Left ventricle myocardium inferior (tissue), 1 donor: ENCODE results near the gene TGFB1I1. TPM values are rescaled to one million over a fixed set of nuclear protein-coding genes. Genes with fewer than 3 reads are reported as not detected.
A peak's percentile ranks its signal among the peaks of the same experiment; 100 is the strongest.

Experiments used
- DNase-seq: peaks from one replicate; pipeline ENCODE4 v3.0.0-alpha.2; 2020
- H3K27ac ChIP-seq: fragments of 200-600 bp; replicated peaks from 2 replicates; pipeline ENCODE4 v1.8.0; 2021
- H3K27me3 ChIP-seq: fragments of 200-600 bp; 2 replicates; pipeline ENCODE4 v1.8.0; 2021; ENCODE audit warnings: low read depth
- H3K36me3 ChIP-seq: fragments of 200-600 bp; 2 replicates; pipeline ENCODE4 v1.8.0; 2021
- H3K4me1 ChIP-seq: fragments of 200-600 bp; 2 replicates; pipeline ENCODE4 v1.8.0; 2021
- H3K4me3 ChIP-seq: fragments of 200-600 bp; 2 replicates; pipeline ENCODE4 v1.8.0; 2021; ENCODE audit warnings: mild to moderate bottlenecking, moderate library complexity
- H3K9me3 ChIP-seq: fragments of 200-600 bp; replicated peaks from 2 replicates; pipeline ENCODE4 v1.8.0; 2021
- intact Hi-C: fragments of 100-400 bp; cut with micrococcal nuclease; formaldehyde crosslinking; loops from one replicate; pipeline ENCODE4 v1.11.0; 2022
- long read RNA-seq: library from polyadenylated mRNA; unstranded; transcript quantifications from one replicate; pipeline ENCODE4 v2.0.0, GENCODE V29; 2021
- total RNA-seq: library from RNA; stranded (reverse); fragmentation: NEBNext Ultra II Directional; extraction: Animal tissue kit (Norgen Biotek cat#: 25700); gene quantifications from one replicate; pipeline ENCODE4 v1.2.1, GENCODE V29; 2021
- TF ChIP-seq, protein P1 (sequence below): fragments of 200-600 bp; IDR thresholded peaks from 2 replicates; pipeline ENCODE4 v1.8.0; 2021; ENCODE audit warnings: antibody characterized with exemption, mild to moderate bottlenecking, borderline replicate concordance
- donor health status: DM: no; HTN: yes; CAD: no; lungs with severe emphysema.

Gene TGFB1I1
- 15.6 TPM for total RNA-seq
- long read RNA-seq, transcript TGFB1I1-203 (11 exons, 1,898 nt), result major isoform, 39 of 50 reads
- long read RNA-seq, partial matches to known transcripts, result 6 of 50 reads
- long read RNA-seq, other reads (novel, unspliced or antisense), result 2 of 50 reads

- Histone ChIP-seq H3K27ac (peak within 1 kb of the TSS; percentile 96), H3K36me3 (peaks cover 31% of the 10 kb centered on the region), H3K4me1 (peaks cover 31% of the 10 kb centered on the region), H3K9me3 (no peaks in the 10 kb centered on the region), H3K27me3 (peaks cover 5% of the 10 kb centered on the region), H3K4me3 (peak within 1 kb of the TSS; percentile 80)
- intact Hi-C loops, result no loop called here
- TF ChIP-seq, protein P1, sequence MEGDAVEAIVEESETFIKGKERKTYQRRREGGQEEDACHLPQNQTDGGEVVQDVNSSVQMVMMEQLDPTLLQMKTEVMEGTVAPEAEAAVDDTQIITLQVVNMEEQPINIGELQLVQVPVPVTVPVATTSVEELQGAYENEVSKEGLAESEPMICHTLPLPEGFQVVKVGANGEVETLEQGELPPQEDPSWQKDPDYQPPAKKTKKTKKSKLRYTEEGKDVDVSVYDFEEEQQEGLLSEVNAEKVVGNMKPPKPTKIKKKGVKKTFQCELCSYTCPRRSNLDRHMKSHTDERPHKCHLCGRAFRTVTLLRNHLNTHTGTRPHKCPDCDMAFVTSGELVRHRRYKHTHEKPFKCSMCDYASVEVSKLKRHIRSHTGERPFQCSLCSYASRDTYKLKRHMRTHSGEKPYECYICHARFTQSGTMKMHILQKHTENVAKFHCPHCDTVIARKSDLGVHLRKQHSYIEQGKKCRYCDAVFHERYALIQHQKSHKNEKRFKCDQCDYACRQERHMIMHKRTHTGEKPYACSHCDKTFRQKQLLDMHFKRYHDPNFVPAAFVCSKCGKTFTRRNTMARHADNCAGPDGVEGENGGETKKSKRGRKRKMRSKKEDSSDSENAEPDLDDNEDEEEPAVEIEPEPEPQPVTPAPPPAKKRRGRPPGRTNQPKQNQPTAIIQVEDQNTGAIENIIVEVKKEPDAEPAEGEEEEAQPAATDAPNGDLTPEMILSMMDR, result no peak
- peak; percentile 80 for DNase-seq
These were observed at the start of gene TGFB1I1 for GRCh38 chr16:31471875-31472708. Gene TGFB1I1 (plus strand): TSS chr16:31472152. CDS start chr16:31472189, 37 bp downstream.

GRCh38 chr16:31423241-31423640, 48.7 kb upstream of the TGFB1I1 start:
- intact Hi-C loops, result no loop called here
- H3K4me1 ChIP-seq, result peaks cover 31% of the 10 kb centered on the region
- H3K4me3 ChIP-seq, result no peak overlapping the region
- H3K9me3 ChIP-seq, result no peaks in the 10 kb centered on the region
- H3K27me3 ChIP-seq, result peaks cover 8% of the 10 kb centered on the region
- peaks cover 18% of the 10 kb centered on the region for H3K36me3 ChIP-seq
- TF ChIP-seq, protein P1, result no peak
- peak overlapping the region; percentile 58 for H3K27ac ChIP-seq
- DNase-seq, result no peak

- intact Hi-C loops, result no loop called here
- TF ChIP-seq, protein P1, result no peak
These were observed 48.2 kb upstream of the TGFB1I1 start for GRCh38 chr16:31423801-31424200.

GRCh38 chr16:31427441-31428278, 44.3 kb upstream of the TGFB1I1 start:
- Histone ChIP-seq H3K27ac (peak overlapping the region; percentile 97), H3K27me3 (peaks cover 9% of the 10 kb centered on the region), H3K9me3 (no peaks in the 10 kb centered on the region), H3K4me1 (peaks cover 52% of the 10 kb centered on the region), H3K4me3 (peak overlapping the region; percentile 73), H3K36me3 (peaks cover 18% of the 10 kb centered on the region)
- peak; percentile 70 for DNase-seq
- TF ChIP-seq, protein P1, result no peak
- intact Hi-C loops, result no loop called here

More at GRCh38 chr16:31423801-31424200, 48.2 kb upstream of the TGFB1I1 start:
- H3K27me3 ChIP-seq, result peaks cover 9% of the 10 kb centered on the region
- H3K27ac ChIP-seq, result peak overlapping the region; percentile 58
- peaks cover 18% of the 10 kb centered on the region for H3K36me3 ChIP-seq
- H3K4me3 ChIP-seq, result no peak overlapping the region
- H3K4me1 ChIP-seq, result peaks cover 32% of the 10 kb centered on the region
- DNase-seq, result no peak
- H3K9me3 ChIP-seq, result no peaks in the 10 kb centered on the region

- peak within 1 kb of the TSS; percentile 73 for H3K4me3 ChIP-seq
- H3K4me1 ChIP-seq, result peaks cover 55% of the 10 kb centered on the region
- intact Hi-C loops, result no loop called here
- H3K27ac ChIP-seq, result peak within 1 kb of the TSS; percentile 97
- no peaks in the 10 kb centered on the region for H3K9me3 ChIP-seq
- H3K36me3 ChIP-seq, result peaks cover 18% of the 10 kb centered on the region
- peak; percentile 67 for DNase-seq
- TF ChIP-seq, protein P1, result no peak
- peaks cover 9% of the 10 kb centered on the region for H3K27me3 ChIP-seq
These were observed 43.7 kb upstream of the TGFB1I1 start, which contains the start of gene COX6A2 for GRCh38 chr16:31428279-31428597. Gene COX6A2 (minus strand): TSS chr16:31428360. CDS start chr16:31428325, 35 bp downstream.
